GM21529 (cell line): ENCODE data around the gene CRYGD.
"Not testable (repeated sequence)": the region's sequence is repeated elsewhere in the genome, so short reads cannot be mapped to it uniquely, and the experiment has no call there.

Experiments
- ATAC-seq: cut with Tn5 transposase; IDR thresholded peaks from one replicate; pipeline ENCODE4 v1.9.1; 2021; ENCODE audit not compliant: unreplicated experiment

The CRYGD gene

GRCh38 chr2:208124013-208124715, at the start of gene CRYGD:
Gene CRYGD (minus strand): TSS chr2:208124524. CDS start chr2:208124473, 51 bp downstream.
- not testable (repeated sequence) for ATAC-seq

- ATAC-seq, result no peak
Measured at GRCh38 chr2:208172125-208172524, 47.8 kb upstream of the CRYGD start.

- no peak for ATAC-seq
Measured at GRCh38 chr2:208164951-208165755, 40.8 kb upstream of the CRYGD start.

DNA sequence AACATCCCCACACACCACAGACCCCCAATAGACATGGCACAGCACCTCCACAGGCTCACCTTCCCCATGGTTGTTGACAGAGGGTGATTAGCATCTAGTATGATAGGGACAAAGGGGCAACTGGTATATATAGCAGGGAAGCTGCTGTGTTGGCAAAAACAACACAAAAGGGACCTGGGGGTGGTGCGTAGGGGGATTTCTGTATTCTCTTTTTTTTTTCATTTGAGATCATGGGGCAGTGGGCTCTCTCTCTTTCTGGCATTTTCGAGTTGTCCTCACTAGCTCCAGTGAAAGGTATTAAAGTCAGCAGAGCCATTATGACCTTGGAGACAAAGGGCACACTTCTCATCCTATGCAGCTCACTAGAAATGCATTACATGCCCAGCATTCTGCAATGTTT, 39.2 kb upstream of the CRYGD start, which contains the start of gene CRYGA:
Gene CRYGA (minus strand): TSS at position 101 of the 400 bp plus-strand sequence. CDS start 33 bp downstream, at position 68.
- no peak for ATAC-seq

DNA sequence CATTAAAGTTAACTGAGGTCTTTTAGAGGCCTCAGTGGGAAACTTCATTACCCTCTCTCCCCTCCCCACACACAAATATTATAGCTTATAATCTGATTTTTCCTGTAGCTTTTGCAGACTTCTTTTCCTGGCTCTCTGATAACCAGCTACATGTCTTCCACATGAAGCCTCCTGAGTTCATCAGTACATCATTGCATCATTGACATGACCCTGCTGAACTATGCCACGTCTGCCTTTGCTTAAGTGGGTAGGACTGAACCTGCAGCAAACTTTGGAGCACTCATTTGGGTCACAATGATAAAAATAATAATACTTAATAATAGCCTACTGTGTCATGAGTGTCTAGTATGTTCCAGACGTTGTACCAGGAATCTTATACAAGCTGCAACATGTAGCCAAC, 32.1 kb upstream of the CRYGD start:
- no peak for ATAC-seq

DNA sequence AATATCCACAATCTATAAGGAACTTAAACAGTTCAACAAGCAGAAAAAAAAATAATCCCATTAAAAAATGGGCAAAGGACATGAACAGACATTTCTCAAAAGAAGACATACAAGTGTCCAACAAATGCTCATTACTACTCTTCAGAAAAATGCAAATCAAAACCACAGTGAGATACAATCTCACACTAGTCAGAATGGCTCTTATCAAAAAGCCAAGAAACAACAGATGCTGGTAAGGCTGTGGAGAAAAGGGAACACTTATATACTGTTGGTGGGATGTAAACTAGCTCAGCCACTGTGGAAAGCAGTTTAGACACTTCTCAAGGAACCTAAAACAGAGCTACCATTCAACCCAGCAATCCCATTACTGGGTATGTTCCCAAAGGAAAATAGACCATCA, 28.8 kb upstream of the CRYGD start:
- no peak for ATAC-seq

GRCh38 chr2:208150956-208151355, 26.6 kb upstream of the CRYGD start:
- ATAC-seq, result no peak

DNA sequence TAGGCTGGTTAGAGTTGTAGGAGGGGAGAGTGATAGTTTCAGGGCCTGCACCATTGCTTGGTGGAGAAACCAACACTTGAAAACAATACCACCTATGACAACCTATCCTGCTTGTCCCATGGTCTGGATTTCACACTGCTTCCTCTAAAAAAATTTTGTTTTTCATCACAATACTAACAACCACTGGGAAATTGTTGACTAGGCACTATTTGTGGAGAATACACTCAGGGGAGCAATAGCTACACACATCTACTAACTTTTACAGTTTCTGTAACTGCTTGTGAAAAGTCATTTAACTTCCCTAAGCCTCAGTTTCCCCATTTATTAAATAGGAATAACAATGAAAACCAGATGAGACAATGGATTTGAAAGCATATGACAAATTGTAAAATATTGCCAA, 25.8 kb upstream of the CRYGD start:
- no peak for ATAC-seq

GRCh38 chr2:208148803-208149202, 24.5 kb upstream of the CRYGD start:
- no peak for ATAC-seq

DNA sequence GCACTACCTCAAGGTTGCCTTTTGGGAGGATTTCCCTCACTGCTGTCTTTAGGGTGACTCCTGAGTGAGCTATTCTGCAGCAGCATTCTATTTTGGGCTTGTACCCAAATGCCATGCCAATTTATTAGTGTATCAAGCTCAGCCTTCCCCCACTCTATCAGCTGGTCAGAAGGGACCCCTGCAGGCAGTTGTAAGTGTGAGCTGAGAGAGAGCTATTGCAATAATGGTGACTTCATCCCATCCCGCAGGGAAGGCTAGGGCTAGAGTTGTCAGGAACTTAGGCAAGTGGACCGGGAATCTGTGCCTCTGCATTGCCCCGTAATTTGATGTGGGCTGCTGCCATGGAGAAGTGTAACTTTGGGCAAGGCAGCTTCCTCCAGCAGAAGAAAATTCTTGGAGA, 23.4 kb upstream of the CRYGD start:
- ATAC-seq, result no peak

DNA sequence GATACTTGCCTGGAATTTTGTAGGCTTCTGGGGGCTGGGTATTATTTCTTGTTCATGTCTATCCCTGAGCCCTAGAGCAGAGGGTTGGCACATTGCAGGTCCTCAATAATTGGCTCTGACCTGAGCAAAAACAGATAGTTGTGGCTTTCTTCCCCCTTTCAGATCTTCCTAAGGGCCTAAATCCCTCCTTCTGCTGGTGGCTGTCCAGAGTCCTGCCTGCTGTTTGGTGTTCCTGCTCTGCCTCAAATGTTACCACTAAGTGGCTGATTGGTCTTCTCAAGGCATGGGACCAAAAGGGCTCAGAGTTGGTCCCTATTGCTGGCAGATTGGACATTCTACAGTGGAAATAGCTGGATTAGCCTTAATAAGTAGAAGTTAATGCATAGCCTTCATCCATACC, 22.7 kb upstream of the CRYGD start:
- no peak for ATAC-seq

DNA sequence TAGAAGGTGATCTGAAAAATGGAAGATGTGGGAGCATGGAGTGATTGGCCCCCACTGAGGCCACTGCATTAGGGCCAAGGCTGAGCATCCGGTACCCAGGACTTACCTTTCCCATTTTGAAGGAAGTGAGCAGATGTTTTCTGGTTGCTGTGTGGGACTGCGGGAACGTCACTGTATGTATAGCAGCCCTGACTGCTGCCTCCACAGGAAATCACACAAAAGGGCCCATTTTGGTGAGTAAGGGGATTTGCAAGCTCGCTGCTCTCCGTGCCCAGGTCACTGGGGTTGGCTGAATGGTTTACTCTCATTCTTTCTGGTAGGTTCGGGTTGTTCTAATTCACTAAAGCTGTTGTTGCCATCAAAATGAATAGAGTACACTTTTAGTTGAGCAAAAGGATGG, 21.7 kb upstream of the CRYGD start, which contains the start of gene CRYGB:
Gene CRYGB (minus strand): TSS at position 153 of the 400 bp plus-strand sequence. CDS start 38 bp downstream, at position 115.
- no peak for ATAC-seq

GRCh38 chr2:208142925-208143799, 18.8 kb upstream of the CRYGD start:
- ATAC-seq, result no peak

GRCh38 chr2:208142240-208142924, 18.1 kb upstream of the CRYGD start:
- ATAC-seq, result no peak

- ATAC-seq, result no peak
Measured at GRCh38 chr2:208139447-208139846, 15.1 kb upstream of the CRYGD start.

DNA sequence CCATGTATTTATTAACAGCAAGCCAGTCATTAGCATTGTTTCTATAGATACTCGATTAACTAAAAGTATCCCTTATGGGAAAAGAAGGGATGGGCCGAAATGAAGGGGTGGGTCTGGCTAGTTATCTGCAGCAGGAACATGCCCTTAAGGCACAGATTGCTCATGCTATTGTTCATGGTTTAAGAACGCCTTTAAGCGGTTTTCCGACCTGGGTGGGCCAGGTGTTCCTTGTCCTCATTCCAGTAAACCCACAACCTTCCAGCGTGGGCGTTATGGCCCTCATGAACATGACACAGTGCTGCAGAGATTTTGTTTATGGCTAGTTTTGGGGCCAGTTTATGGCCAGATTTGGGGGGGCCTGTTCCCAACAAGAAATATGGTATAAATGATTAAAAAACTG, 14.0 kb upstream of the CRYGD start:
- not testable (repeated sequence) for ATAC-seq

DNA sequence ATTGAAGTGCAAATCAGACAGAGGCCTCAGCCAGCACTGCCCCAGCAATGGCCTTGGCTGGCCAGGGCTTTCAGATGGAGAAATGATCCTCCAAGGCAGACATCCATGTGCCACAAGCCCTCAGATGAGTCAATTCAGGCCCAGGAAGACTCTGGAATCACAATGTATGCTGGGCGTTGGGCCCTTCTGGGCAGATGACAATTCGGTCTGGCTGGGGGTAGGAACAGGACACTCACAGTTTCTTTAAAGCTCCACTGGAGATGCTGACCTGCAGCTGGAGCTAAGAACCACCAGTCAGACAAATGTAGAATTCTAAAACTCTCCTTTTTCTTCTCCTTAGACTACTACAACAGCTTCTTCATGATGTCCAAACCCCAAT, 12.4 kb upstream of the CRYGD start:
- no peak for ATAC-seq

- no peak for ATAC-seq
Measured at GRCh38 chr2:208135794-208136715, 11.7 kb upstream of the CRYGD start.

- ATAC-seq, result peak; percentile 53
Measured at GRCh38 chr2:208134928-208135586, 10.7 kb upstream of the CRYGD start.
